Fibroblast of mammary gland (primary cell): ENCODE measurements around the gene EIF4G3.

Experiments used
- DNase-seq: peaks from one replicate; pipeline ENCODE4 v3.0.0-alpha.2; 2010; ENCODE audit warnings: low read depth
- H3K4me3 ChIP-seq: 2 replicates; pipeline ENCODE4 v1.5.1; 2011; ENCODE audit warnings: low read depth, mild to moderate bottlenecking, low read length, moderate library complexity; ENCODE audit not compliant: control insufficient read depth
- CTCF ChIP-seq: conservative IDR thresholded peaks from 2 replicates; pipeline ENCODE4 v1.5.1; 2011; ENCODE audit warnings: low read depth, low read length, inconsistent platforms; ENCODE audit not compliant: control insufficient read depth, insufficient read depth

Gene EIF4G3

GRCh38 chr1:21022279-21023040, 154.2 kb downstream of the EIF4G3 start:
- no peak for TF ChIP-seq CTCF
- peak; percentile 99 for DNase-seq
- H3K4me3 ChIP-seq, result peak overlapping the region; percentile 23

- DNase-seq, result no peak
- H3K4me3 ChIP-seq, result no peak overlapping the region
- TF ChIP-seq CTCF, result no peak
These were observed 155.4 kb downstream of the EIF4G3 start for GRCh38 chr1:21021311-21021710.

- DNase-seq, result no peak
- no peak overlapping the region for H3K4me3 ChIP-seq
- no peak for TF ChIP-seq CTCF
These were observed 156.5 kb downstream of the EIF4G3 start for GRCh38 chr1:21020151-21020550.

GRCh38 chr1:21018673-21019072, 158.0 kb downstream of the EIF4G3 start:
- TF ChIP-seq CTCF, result no peak
- H3K4me3 ChIP-seq, result no peak overlapping the region
- DNase-seq, result no peak

- H3K4me3 ChIP-seq, result no peak overlapping the region
- TF ChIP-seq CTCF, result no peak
- no peak for DNase-seq
These were observed 163.2 kb downstream of the EIF4G3 start for GRCh38 chr1:21013510-21013909.

GRCh38 chr1:21012937-21013336, 163.8 kb downstream of the EIF4G3 start:
- no peak for TF ChIP-seq CTCF
- no peak overlapping the region for H3K4me3 ChIP-seq
- DNase-seq, result peak; percentile 51
